H1 (cell line): Measurements from ENCODE around the gene RAB2B. TPM values are rescaled to one million over a fixed set of nuclear protein-coding genes. Genes with fewer than 3 reads are reported as not detected.

Experiments
- BRCA1 ChIP-seq: IDR thresholded peaks from 2 replicates; pipeline ENCODE4 v1.6.1; 2012; ENCODE audit warnings: low read depth, low read length, improper control_type of control experiment
- CBX5 ChIP-seq: fragments of 300-800, 300-1000 bp; sonication (generic); IDR thresholded peaks from 2 replicates; pipeline ENCODE4 v1.7.1; 2016; ENCODE audit warnings: antibody characterized with exemption, low read length, low read depth
- SP4 ChIP-seq: IDR thresholded peaks from 2 replicates; pipeline ENCODE4 v1.6.1; 2012; ENCODE audit warnings: low read length, inconsistent platforms
- TCF12 ChIP-seq: IDR thresholded peaks from 2 replicates; pipeline ENCODE4 v1.6.1; 2011; ENCODE audit warnings: low read depth, mild to moderate bottlenecking, low read length
- polyA plus RNA-seq, 7 experiments: library from polyadenylated mRNA; depleted of rRNA in 3 of 7; stranded (reverse) in 5 of 7; unstranded in 2 of 7; fragments of >200 nt in 5 of 7; fragments of 200-250 nt in 2 of 7; gene quantifications; 1 replicate in 5 of 7; 2 replicates in 1 of 7; 4 replicates in 1 of 7; pipeline versions ENCODE4 v1.2.1 to v1.2.3, GENCODE V29; 2011 to 2013; ENCODE audit warnings: missing spikeins in 2 of 7, mixed read lengths in 2 of 7
- total RNA-seq: library from RNA; stranded (reverse); fragmentation: NEBNext Ultra II Directional; extraction: Animal tissue kit (Norgen Biotek cat#: 25700); gene quantifications from 2 replicates; pipeline ENCODE4 v1.2.1, GENCODE V29; 2021

The RAB2B gene
- total and polyA plus RNA-seq, 2 of the 8 experiments (the other 6 are each of a cell fraction or from before 2014, with no cell fraction given), result 23.4 to 26.1 TPM

DNA sequence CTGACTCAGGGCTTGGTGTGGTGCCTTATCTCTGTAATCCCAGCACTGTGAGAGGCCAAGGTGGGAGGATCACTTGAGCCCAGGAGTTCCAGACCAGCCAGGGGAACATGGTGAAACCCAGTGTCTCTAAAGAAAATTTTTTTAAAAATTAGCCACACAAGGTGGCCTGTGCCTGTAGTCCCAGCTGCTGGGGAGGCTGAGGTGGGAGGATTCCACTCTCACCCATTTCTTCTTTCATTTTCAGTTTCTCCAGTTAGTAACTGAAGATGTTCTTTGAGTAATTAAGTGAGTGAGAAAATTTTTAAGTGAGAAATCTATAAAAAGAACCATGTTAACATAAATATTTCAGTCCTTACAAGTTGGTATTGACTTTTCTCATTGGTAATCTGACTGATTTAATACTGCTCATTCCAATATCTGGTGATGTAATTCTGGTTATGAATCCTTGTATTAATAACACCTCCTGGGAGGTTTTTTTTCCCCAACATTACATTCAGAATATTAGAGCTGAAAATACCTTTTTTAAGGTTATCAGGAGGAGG lies 28.3 kb upstream of the RAB2B start (continued):
- TF ChIP-seq CBX5, result no peak
- no peak for TF ChIP-seq TCF12
- no peak for TF ChIP-seq SP4
- TF ChIP-seq BRCA1, result no peak
